ENCODE data around the gene CFAP20DC.
"Not testable (repeated sequence)": the region's sequence is repeated elsewhere in the genome, so short reads cannot be mapped to it uniquely, and the experiment has no call there.

The CFAP20DC gene

DNA sequence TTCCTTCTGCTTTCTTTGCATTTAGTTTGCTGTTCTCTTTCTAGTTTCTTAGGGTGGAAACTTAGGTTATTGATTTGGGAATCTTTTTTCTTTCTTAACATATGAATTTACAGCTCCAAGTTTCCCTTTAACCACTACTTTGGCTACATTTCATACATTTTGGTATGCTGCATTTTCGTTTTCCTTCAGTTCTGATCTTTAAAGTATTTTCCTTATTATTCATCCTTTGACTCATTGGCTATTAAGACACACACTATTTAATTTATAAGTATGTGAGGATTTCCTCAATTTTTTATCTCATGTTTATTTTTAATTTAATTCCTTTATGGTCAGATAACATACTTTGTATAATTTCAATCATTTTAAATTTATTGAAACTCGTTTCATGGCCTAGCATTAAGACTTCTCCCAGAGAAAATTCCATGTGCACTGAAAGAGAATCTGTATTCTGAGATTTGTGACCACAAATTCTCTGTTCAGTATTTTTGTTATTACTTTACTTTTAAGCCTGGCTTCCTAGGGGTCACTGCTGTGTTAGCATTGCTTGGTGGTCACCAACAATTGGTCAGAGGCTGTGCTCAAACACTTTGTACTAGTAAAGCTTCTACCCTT, 87.7 kb downstream of the CFAP20DC start:
- DNase-seq: no peak

DNA sequence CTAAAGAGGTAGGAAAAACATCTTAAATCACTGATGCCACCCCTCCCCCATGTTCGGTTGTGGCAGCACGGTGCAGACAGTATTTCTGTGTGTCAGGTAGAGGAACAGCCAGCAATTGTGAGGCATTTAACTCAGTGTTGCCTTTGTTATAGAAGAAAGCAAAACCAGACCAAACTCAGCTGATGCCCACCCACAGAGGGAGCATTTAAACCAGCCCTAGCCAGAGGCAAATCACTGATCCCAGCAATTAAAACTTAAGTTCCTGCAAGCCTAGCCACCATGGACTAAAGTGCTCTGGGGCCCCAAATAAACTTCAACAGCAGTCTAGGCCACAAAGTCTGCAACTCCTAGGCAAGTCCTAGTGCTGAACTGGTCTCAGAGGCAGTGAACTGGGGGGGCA, 94.5 kb downstream of the CFAP20DC start:
- DNase-seq: no peak

DNA sequence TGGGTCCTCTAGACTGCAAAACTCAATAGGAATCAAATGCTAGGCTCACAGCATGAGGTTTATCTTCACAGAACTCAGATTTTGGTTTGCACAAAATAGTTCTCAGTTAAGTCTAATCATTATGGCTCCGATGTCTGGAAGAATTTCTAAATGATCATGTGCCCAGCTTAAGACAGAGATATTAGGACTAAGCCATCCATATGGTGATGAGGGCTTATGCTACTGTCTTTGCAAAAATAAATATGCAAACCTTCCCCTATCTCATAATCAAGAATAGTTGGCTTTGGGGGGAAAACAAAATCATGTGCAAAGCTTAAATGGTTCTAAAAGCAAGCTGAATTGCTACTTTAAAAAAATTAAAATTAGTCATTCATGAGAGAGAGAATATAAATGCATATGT, 96.5 kb downstream of the CFAP20DC start:
- DNase-seq: no peak

- DNase-seq: no peak
Measured at GRCh38 chr3:58952128-58952917, 97.5 kb downstream of the CFAP20DC start.

- no peak for DNase-seq
Measured at GRCh38 chr3:58948018-58948417, 101.8 kb downstream of the CFAP20DC start.

- no peak for DNase-seq
Measured at GRCh38 chr3:58946875-58947274, 103.0 kb downstream of the CFAP20DC start.

- DNase-seq: no peak
Measured at GRCh38 chr3:58938057-58938456, 111.8 kb downstream of the CFAP20DC start.

DNA sequence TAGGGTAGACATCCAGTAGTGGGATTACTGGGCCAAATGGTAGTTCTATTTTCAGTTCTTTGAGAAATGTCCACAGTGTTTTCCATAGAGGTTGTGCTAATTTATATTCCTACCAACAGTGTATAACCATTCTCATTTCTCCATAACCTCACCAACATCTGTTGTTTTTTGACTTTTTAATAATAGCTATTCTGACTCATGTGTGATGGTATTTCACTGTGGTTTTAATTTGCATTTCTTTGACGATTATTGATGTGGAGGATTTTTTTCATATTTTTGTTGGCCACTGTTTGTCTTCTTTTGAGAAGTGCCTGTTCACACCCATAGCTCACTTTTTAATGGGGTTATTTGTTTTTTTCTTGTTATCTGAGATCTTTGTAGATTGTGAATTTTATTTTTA, 125.2 kb downstream of the CFAP20DC start:
- no peak for DNase-seq

GRCh38 chr3:58900386-58900785, 149.4 kb downstream of the CFAP20DC start:
- no peak for DNase-seq

- DNase-seq: no peak
Measured at GRCh38 chr3:58899953-58900298, 149.9 kb downstream of the CFAP20DC start.

DNA sequence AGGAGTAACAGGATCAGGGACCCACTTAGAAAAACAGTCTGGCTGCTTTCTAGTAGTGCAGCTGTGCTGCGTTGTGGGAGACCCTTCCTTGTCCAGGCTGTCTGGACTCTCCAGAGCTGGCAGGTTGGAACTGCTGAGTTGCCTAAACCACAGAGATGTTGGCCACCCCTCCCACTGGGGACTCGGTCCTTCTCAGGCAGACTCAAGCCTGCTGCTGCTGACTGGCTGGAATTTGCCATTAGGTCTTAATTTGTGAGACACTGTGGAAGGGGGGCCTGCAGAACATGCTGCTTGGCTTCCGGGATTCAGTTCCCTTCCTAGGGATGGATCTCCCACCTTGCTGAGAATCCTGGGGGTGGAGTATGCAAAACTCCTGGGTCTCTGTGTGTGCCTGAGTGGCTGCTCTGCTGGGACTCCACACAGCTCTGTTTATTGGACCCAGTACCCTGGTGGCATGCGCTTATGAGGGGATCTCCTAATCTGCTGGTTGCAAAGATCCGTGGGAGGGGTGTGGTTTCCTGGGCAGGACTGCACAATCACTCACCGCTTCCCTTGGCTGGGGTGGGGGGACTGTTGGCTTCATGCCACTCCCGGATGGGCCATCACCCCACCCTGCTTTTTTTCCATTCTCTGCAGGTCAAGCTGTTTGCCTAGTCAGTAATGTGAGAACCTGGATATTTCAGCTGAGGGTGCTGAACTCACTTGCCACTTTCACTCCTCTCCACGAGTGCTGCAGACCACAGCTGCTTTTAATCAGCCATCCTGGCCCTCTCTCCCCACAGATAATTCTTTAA, 150.5 kb downstream of the CFAP20DC start:
- DNase-seq: no peak

DNA sequence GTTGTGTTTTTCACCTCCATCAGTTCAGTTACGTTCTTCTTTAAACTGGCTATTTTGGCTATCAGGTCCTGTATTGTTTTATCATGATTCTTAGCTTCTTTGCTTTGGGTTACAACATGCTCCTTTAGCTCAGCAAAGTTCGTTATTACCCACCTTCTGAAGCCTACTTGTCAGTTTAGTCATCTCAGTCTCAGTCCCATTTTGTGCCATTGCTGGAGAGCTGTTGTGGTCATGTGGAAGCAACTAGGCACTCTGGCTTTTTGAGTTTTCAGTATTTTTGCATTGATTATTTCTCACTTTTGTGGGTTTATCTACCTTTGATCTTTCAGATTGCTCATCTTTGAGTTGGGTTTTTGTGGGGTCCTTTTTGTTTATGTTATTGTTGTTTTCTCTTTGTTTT, 151.3 kb downstream of the CFAP20DC start:
- DNase-seq: no peak

DNA sequence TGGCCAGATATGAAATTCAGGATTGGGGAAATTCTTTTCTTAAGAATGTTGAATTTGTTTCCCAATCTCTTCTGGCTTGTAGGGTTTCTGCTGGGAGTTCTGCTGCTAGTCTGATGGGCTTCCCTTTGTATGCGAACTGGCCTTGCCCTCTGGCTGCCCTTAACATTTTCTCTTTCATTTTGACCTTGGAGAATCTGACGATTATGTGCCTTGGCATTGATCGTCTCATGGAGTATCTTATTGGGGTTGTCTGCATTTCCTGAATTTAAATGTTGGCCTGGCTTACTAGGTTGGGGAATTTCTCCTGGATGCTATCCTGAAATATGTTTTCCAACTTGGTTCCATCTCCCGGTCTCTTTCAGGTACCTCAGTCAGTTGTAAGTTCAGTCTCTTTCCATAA, 152.2 kb downstream of the CFAP20DC start:
- no peak for DNase-seq

DNA sequence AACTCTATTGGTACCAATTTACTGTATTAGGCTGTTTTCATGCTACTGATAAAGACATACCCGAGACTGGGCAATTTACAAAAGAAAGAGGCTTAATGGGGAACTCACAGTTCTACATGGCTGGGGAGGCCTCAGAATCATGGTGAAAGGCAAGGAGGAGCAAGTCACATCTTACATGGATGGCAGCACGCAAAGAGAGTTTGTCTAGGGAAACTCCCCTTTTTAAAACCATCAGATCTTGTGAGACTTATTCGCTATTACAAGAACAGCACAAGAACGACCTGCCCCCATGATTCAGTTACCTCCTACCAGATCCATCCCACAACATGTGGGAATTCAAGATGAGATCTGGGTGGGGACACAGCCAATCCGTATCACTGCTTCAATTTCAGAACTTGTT, 154.1 kb downstream of the CFAP20DC start:
- not testable (repeated sequence) for DNase-seq

- not testable (repeated sequence) for DNase-seq
Measured at GRCh38 chr3:58892526-58892925, 157.3 kb downstream of the CFAP20DC start.

- no peak for DNase-seq
Measured at GRCh38 chr3:58888087-58888486, 161.7 kb downstream of the CFAP20DC start.

DNA sequence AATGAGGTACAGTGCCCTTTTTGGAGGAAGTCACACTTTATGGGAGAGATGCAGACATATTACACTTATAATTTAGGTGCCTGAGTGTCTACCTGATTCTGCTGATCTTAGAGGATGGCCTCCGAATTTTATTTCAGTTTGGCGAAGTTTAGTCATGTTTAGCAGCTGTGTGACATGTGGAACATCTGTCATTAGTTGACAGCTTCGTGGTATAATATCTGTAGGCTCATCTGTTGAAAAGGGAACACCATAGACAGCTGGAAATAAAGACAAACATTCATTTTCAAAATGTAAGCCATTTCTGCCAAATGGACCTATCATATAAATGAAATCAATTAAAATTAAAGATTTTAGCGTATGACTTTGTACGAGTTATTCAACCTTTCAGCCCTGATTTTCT, 165.4 kb downstream of the CFAP20DC start:
- DNase-seq: no peak

- no peak for DNase-seq
Measured at GRCh38 chr3:58880182-58880581, 169.6 kb downstream of the CFAP20DC start.

DNA sequence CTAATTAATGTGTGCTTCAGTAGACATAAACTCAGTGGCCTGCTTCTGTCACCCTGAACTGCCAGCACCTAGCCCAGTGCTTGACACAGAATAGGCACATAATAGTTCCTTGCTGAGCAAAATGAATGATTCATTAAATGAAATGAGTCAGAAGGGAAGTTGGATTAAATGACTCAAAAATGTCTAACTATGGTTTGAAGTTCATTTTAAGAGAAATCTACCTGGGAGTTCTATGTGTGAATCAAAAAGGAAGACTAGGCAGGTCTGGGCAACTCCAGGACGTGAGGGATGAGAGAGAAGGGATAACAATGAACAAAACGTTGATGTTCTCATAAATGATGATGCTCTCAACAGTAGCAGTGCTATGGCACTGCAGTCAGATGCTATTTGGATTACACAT, 175.0 kb downstream of the CFAP20DC start:
- DNase-seq: no peak

DNA sequence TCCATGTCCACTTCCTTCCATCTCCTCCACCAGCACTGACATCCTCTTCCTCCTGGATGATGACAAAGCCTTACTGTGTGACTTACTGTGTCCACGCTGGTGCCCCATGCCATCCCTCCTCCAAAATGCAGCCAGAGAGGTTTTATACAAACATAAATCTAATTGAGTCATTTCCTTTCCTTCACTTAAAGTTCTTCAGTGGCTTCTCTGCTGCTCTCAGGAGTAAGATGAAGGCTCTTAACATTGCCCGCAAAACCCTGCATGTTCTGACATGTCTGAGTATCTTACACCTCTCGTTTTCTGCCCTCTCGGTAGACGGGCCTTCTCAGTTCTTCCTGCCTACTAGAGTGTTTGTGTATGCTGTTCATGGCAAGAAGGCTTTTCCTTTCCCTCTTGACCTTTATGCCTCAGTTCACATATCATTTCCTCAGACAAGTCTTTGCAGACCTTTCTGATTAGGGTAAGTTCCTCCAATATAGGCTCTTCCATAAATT, 175.5 kb downstream of the CFAP20DC start:
- no peak for DNase-seq

DNA sequence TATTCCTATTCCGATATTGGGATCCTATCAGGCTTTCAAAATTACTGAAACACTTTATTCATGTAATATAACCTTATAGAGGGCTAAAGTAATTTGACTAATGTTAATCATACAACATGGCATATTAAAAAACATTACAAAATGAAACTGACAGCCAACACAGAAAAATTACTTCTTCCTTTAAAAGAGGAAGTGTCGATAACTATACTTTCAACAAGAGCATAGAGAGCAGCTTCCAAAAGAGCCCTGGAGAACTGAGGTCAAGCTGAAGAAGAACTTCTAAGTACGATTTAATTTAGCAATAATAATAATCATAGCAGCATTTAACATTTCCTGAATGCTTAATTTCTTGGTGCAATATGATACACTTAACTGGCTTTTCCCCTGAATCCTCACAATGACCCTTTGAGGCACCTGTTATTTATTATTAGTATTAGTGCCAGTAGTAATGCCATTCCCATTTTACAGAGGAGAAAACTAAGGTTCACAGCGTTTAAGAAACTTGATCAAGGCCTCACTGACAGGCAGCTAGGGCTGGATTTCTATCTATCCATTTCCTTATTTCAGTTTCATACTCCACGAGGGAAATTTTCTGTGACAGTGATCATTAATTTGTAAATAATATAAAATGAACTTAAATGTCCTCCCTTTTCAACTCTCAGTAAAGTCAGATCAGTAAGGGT, 181.6 kb downstream of the CFAP20DC start:
- DNase-seq: no peak

- DNase-seq: no peak
Measured at GRCh38 chr3:58867621-58868020, 182.2 kb downstream of the CFAP20DC start.

GRCh38 chr3:58866079-58866478, 183.7 kb downstream of the CFAP20DC start:
- DNase-seq: no peak
